GM06990 (cell line): Measurements from ENCODE around the gene MRPL55.
A peak's percentile ranks its signal among the peaks of the same experiment; 100 is the strongest.

Source experiments
- DNase-seq: peaks from one replicate; pipeline ENCODE4 v3.0.0-alpha.2; 2011; ENCODE audit not compliant: insufficient read length; ENCODE audit errors: extremely low read depth
- H3K27me3 ChIP-seq: replicated peaks from 2 replicates; pipeline ENCODE4 v1.6.0; 2011; ENCODE audit warnings: low read length; ENCODE audit not compliant: control insufficient read depth, insufficient read depth
- H3K36me3 ChIP-seq: 2 replicates; pipeline ENCODE4 v1.5.1; 2011; ENCODE audit warnings: low read length; ENCODE audit not compliant: control insufficient read depth, insufficient read depth
- H3K4me3 ChIP-seq: replicated peaks from 2 replicates; pipeline ENCODE4 v1.5.1; 2011; ENCODE audit warnings: low read depth, mild to moderate bottlenecking, control low read depth, low read length
- CTCF ChIP-seq: IDR thresholded peaks from 2 replicates; pipeline ENCODE4 v1.5.1; 2011; ENCODE audit warnings: low read length, control low read depth, mild to moderate bottlenecking, inconsistent platforms; ENCODE audit not compliant: insufficient read depth, poor library complexity, severe bottlenecking

MRPL55 gene

GRCh38 chr1:228083871-228084278, 25.2 kb downstream of the MRPL55 start:
- no peak for DNase-seq
- peaks cover 7% of the 10 kb centered on the region for H3K36me3 ChIP-seq
- TF ChIP-seq CTCF: no peak

DNA sequence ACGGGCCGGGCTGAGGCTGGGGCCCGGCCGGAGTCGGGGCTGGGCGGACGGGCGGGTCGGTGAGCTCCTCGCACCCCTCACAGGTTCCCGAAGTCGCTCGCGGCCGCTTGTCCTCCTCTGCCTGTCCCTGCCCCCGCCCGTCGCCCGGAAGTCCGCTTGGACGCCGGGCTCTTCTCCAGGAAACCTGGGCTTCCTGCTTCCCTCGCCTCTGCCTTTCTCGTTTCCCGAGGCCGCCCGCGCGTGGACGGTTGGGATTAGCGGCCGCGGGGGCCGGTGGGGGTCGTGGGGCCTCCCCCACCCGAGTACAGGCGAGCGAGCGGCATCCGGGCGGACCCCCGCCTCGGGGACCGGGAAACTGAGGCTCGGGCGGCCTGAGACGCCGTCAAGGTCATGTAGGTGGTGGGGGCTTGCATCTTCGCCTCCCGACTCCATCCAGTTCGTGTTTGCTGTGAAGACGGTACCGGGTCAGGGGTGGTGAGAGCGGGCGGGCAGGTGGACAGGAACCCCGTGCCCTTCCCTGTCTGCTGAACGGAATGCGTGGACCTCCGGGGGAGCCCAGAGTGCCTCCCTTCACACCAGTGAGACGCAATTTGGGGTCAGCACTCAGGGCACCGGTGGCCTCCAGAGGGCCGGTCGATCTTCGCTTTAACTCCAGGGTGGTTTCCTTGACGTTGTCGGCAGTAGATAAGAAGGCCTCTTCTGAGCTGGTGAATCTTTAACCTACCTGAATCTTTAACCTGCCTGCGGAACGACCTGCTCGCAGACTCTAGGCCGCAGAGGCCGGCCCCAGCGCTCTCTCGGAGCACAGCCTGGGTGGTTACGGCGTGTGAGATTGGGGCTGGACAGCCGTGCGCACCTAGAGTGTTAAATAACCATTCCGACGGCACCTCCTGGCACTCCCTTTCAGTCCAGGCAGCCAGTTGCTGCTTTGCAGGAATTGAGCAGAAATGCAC, 25.9 kb downstream of the MRPL55 start:
- no peak for TF ChIP-seq CTCF
- peak; percentile 63 for DNase-seq
- H3K4me3 ChIP-seq: peak overlapping the region; percentile 99
- peaks cover 4% of the 10 kb centered on the region for H3K36me3 ChIP-seq
- H3K27me3 ChIP-seq: no peaks in the 10 kb centered on the region

More at GRCh38 chr1:228083871-228084278, 25.2 kb downstream of the MRPL55 start:
- no peaks in the 10 kb centered on the region for H3K27me3 ChIP-seq
- peak overlapping the region; percentile 99 for H3K4me3 ChIP-seq

DNA sequence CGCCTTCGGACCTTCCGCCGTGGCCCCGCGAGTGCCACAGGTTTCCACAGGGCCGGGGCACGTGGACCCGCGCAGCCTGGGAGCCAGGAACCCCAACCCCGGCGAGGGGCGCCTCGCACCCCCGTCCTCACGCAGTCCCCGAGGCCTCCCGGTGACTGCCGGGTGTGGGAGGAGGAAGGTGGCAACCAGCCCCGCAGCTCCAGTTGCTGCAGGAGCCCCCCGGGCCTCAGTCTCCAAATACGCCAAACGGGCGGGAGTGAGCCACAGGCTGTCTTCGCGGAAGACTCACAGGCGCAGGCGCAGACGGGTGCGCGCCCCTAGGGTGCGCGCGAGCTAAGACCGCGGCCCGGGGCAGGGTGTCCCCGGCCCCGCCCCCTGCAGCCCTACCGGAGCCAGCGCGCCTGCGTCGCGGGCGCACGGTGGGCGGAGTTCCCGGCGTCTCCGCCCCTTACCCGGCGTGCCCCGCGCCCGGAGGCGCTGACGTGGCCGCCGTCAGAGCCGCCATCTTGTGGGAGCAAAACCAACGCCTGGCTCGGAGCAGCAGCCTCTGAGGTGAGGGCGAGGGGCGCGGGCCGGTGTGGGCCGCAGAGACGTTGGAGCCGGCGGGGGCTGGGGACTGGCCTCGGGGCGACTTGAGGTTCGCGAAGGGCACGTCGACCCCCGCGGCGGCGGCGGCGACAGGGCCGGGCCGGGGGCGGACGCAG, 26.7 kb downstream of the MRPL55 start, which contains the start of gene ARF1:
ARF1 (plus strand) TSS at position 495 of the 704 bp plus-strand sequence. CDS start 14,407 bp downstream, outside the sequence.
- H3K4me3 ChIP-seq: peak within 1 kb of the TSS; percentile 99
- H3K36me3 ChIP-seq: peaks cover under 1% of the 10 kb centered on the region; the same call in 1 of the 2 replicates
- no peak for TF ChIP-seq CTCF
- no peaks in the 10 kb centered on the region for H3K27me3 ChIP-seq
- DNase-seq: peak; percentile 97

- H3K36me3 ChIP-seq: no peaks in the 10 kb centered on the region; the same call in 1 of the 2 replicates
- peak overlapping the region; percentile 86 for H3K4me3 ChIP-seq
- TF ChIP-seq CTCF: no peak
- peak; percentile 43 for DNase-seq
- no peaks in the 10 kb centered on the region for H3K27me3 ChIP-seq
Observed at GRCh38 chr1:228081578-228082213, 27.4 kb downstream of the MRPL55 start.

DNA sequence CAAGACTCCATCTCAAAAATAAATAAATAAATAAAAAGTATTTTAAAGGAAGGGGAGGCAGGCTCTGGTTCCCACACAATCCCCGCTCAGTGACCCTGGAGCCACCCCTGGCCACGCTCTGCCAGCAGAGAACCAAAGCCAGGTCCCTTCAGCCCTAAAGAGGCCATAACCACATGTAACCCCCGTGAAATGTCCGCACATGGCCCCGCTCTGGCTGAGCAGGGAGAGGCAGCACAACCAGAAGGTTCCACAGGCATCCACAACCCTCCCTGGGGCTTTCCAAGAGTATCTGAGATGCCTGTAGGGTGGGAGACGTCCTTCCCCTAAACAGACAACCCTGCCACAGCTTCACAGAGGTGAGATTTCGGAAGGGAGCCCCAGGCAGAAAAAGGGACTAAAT, 28.0 kb downstream of the MRPL55 start:
- no peak for DNase-seq
- peak overlapping the region; percentile 86 for H3K4me3 ChIP-seq
- TF ChIP-seq CTCF: no peak
- no peaks in the 10 kb centered on the region for H3K27me3 ChIP-seq
- no peaks in the 10 kb centered on the region; the same call in 1 of the 2 replicates for H3K36me3 ChIP-seq
